ENCODE results near the gene FHIT. TPM values are rescaled to one million over a fixed set of nuclear protein-coding genes. Genes with fewer than 3 reads are reported as not detected.

Gene FHIT
- total and polyA plus RNA-seq, 2 of the 4 experiments (the other 2 are of a cell fraction) = 0.07 TPM; not detected in 1

- Histone ChIP-seq H3K36me3 (ENCODE audit: control insufficient read depth, insufficient read depth, low read length) (no peaks in the 10 kb centered on the region), H3K4me2 (ENCODE audit: low read depth, low read length) (no peak overlapping the region), H4K8ac (ENCODE audit: low read depth in 2 of 2, low read length in 2 of 2) (no peak overlapping the region), H3K18ac (ENCODE audit: low read depth, low read length) (no peak overlapping the region), H2BK5ac (ENCODE audit: low read depth, low read length, poor library complexity, severe bottlenecking) (no peak overlapping the region), H2AK9ac (replicated peaks; ENCODE audit: low read depth, low read length, poor library complexity) (no peak overlapping the region), H2AK5ac (ENCODE audit: low read depth, low read length) (no peak overlapping the region), H2BK15ac (ENCODE audit: low read depth, low read length) (no peak overlapping the region), H3K4me3 (ENCODE audit: insufficient read depth, low read depth, low read length) (no peak overlapping the region), H3K4me1 (ENCODE audit: control insufficient read depth, insufficient read depth, low read length) (no peaks in the 10 kb centered on the region), H2BK120ac (ENCODE audit: low read depth, low read length) (no peak overlapping the region), H3K27me3 (ENCODE audit: control insufficient read depth, insufficient read depth, low read length) (no peaks in the 10 kb centered on the region), H3K9me1 (ENCODE audit: insufficient read depth, low read length) (no peaks in the 10 kb centered on the region), H3K27ac (ENCODE audit: insufficient read depth, low read length) (no peak overlapping the region), H3K4ac (ENCODE audit: low read depth, low read length) (no peak overlapping the region), H3K9me3 (ENCODE audit: control insufficient read depth, insufficient read depth, low read length) (no peaks in the 10 kb centered on the region), H2BK20ac (ENCODE audit: low read depth, low read length) (no peak overlapping the region), H2AFZ (replicated peaks; ENCODE audit: low read length, poor library complexity) (no peak overlapping the region), H4K5ac (ENCODE audit: low read depth, low read length) (no peak overlapping the region), H3K9ac (ENCODE audit: low read depth, low read length) (no peak overlapping the region), H3K79me1 (ENCODE audit: low read depth in 1 of 2, low read length in 2 of 2) (no peaks in the 10 kb centered on the region), H4K20me1 (ENCODE audit: insufficient read depth, low read length) (no peaks in the 10 kb centered on the region), H4K91ac (ENCODE audit: insufficient read depth, low read depth, low read length) (no peak overlapping the region), H3K14ac (replicated peaks; ENCODE audit: low read depth, low read length) (no peak overlapping the region), H3K23ac (ENCODE audit: low read depth, low read length) (no peak overlapping the region), H3K56ac (ENCODE audit: extremely low read depth, insufficient read depth, low read length) (no peak overlapping the region)
- ATAC-seq (ENCODE audit: low read depth) (no peak), DNase-seq (no peak)
- dilution Hi-C loops (cut with HindIII; ENCODE audit: low sequenced_read_pairs, unreplicated experiment) (no loop called here), intact Hi-C loops (cut with micrococcal nuclease) (no loop called here), in situ Hi-C loops (cut with MboI; ENCODE audit: low sequenced_read_pairs) (no loop called here)
- BruUV-seq (replicated peaks) = no TSS peak
- no CpG with 5 or more reads among the region's 3 CpGs for WGBS, 2 experiments (ENCODE audit: extremely low coverage in 2 of 2, insufficient read length in 1 of 2)
- ChIA-PET CTCF (no interaction called here), POLR2A (ENCODE audit: unreplicated experiment) (no interaction called here)
- TF ChIP-seq MXI1 (IDR thresholded peaks at IDR 0.05; ENCODE audit: borderline replicate concordance, low read depth, low read length) = no peak
- TF ChIP-seq FOS (IDR thresholded peaks at IDR 0.05; ENCODE audit: low read depth, low read length) = no peak
- TF ChIP-seq RFX5 (IDR thresholded peaks at IDR 0.05; ENCODE audit: low read depth, low read length) = no peak
- TF ChIP-seq SMC3 (IDR thresholded peaks at IDR 0.05; ENCODE audit: low read depth, low read length) = no peak
Measured at GRCh38 chr3:61146010-61146890, 105.0 kb downstream of the FHIT start.
